DMS53 treated with DMSO at 0.1 percent for 48 hours (cell line): ENCODE data around the gene RNF31.

Experiments used
- DNase-seq: peaks from one replicate; lab custom pipeline; 2025; ENCODE audit not compliant: unreplicated experiment; lab: John Stamatoyannopoulos, UW

The RNF31 gene

GRCh38 chr14:24137529-24138395, 9.5 kb upstream of the RNF31 start:
- DNase-seq, result no peak

DNA sequence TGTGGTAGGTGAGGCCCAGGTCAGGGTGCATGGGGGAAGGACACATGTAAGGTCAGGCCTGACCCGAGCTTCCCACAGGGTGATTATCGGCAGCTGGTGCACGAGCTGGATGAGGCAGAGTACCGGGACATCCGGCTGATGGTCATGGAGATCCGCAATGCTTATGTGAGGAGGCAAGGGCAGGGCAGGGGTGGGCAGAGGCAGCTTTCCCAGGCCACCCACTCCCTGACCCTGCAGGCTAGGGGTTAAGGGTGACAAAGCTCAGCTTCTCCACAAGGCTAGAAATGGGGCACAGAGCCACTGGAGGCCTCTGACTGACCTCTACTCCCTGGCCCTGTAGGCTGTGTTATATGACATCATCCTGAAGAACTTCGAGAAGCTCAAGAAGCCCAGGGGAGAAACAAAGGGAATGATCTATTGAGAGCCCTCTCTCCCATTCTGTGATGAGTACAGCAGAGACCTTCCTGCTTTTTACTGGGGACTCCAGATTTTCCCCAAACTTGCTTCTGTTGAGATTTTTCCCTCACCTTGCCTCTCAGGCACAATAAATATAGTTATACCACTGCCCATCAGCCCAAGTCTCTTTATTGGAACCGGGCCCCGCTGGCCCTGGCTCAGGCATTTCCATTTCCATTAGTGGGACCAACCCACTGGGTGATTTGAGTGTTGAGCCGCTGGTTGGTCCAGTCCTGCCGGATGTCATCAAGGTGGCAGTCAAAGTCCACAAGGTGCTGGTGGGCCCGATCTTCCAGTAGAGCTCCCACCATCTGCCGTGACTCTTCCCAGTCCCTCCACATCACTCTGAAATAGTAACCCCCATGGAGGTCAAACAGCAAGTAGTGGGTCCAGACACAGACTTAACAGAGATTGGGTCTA, 8.7 kb upstream of the RNF31 start:
- no peak for DNase-seq

DNA sequence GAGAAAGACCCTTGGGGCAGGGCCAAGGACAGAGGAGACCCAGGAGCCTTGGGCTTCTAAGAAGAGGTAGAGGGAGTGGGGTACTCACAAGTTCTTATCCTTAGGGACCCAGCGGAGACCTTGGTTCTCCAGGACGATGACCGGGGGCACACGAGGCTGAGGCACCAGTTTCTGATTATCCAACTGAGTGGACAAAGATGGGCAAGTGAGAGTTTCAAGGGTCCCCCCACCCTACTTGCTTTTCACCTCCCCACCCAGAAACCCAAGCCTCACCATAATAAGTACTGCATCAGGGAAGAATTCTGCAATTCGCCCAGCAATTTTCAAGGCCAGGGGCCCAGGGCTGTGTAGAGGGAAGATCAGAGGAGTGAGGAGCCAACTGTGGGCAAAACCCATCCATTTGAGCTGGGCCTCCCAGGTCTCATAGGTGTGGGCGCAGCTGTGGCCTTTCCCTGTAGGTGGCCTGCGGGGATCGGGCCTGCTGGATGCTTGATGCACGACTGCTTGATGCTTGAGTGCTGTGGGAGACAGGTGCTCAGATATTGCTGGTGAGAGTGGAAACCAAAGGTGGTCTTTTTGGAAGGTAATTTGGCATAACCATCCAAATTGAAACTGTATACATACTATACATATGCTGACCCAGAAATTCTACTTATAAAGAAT, 7.9 kb upstream of the RNF31 start:
- DNase-seq, result no peak

- peak; percentile 96 for DNase-seq
These were observed 6.0 kb upstream of the RNF31 start, which contains the start of gene EMC9 for GRCh38 chr14:24141097-24141880. Gene EMC9, minus strand, starts transcription at chr14:24141591. Its CDS starts 287 bp downstream, at chr14:24141304.

DNA sequence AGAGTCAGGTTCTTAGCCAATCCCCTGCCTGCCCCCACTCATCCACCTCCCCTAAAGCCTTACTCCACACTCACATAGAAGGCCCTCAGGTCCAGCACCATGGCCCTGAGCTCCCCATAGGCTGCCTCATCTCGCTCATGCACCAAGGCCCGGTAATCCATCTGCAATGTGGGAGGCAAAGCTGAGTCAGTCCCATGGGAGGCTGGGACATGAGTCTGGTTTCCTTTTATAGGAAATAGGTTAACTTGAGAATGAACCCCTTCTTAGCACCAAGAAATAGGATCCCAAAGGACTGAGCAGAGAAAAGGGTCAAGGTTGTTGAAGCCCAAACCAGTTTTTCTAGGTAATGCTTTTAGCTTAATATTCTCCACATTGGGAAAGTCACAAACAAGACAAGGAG, 3.8 kb upstream of the RNF31 start:
- DNase-seq, result no peak

DNA sequence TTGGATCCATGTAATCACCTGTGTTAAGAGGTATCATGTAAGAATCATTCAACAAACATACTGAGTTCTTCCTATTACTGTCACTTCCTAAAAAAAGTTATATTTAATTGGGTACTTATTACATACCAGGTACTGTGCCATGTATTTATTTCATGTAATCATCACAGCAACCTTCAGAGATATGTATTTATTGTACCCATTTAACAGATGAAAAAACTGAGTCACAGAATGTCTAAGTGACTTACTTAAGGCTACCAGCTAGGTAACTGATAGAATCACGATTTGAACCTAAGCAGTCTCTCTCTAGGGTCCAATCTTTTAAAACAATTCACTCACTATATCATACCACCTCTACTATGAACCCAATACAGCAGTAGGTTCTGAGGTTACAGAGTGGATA, 2.8 kb upstream of the RNF31 start:
- DNase-seq, result no peak

DNA sequence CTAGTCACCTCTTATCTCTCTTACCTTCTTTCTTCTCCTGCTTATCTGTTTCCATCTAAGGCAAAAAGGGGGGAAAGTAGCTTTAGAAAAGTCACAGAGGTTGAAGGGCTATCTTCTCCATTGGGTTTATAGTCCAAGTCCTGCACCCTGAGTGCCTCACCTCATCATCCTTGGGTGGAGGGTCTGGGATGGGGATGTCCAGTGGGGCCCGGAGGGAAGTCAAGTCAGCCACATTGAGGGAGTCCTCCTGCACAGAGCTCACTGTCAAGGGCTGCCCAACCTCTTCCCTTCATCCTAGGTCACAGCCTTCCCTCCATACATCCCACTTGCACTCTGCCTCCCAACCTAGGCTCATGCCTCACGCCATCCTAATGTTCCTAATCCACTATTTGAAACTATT, 2.1 kb upstream of the RNF31 start:
- no peak for DNase-seq

DNA sequence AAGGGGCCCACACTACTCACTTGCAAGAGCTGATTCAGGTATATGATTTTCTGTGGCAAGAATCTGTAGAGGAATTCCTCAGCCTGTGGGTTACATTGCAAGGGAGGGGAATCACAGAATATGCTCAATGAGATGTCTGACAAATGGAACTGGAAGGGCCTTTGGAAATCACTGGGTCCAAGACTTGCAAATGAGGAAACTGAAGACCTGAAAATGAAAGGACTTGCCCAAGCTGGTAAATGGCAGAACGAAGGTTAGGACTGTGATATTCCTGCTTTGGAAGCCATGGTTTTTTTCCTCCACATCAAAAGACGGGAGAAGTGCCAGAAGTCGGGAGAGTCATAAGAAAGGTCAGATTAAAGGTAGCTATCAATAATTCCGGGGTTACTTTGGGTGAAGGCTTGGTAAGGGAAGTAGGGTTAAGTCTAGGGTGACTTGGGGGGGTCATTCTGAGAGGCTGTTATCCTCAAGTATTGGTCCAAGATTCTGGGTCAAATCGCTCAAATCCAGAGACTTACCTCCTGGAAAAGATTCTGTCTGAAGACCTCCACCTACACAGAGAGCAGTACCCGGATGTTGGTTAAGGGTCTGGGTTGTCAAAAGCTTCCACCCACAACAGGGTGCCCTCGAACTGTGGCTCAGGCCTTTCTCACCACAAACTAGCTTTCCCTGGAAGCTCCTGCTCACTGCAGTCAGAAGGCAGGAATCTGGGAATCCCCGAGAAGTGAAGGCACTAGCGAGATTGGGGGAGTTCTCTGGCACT, 1.4 kb upstream of the RNF31 start:
- DNase-seq, result no peak

DNA sequence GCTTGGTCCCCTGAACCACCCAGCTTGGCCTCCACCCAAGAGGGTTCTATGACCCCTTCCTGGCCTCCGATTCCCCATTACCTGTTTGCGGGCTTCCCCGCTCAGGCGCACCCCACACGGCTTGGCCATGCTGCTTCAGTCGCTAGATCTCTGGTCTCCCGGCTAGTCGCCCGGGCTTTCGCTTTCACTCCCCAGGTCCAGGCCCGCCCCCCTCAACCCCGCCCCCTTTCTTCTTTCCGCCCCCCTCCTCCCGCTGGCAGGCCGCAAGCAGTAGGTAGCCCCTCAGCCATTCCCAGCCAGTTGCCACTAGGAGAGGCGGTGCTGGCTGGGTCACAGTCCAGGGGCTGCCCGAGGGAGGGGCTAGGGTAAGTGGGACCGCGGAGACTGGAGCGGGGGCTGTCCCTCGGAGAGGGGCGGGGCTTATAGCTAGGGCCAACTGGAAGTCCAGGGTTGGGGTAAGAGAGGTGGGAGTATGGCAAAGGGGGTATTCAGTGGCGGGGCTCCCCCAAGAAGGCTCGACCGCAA, 783 bp upstream of the RNF31 start, which contains the start of gene PSME2:
Gene PSME2 (minus strand): TSS at position 158 of the 525 bp plus-strand sequence. CDS start 29 bp downstream, at position 129.
- DNase-seq, result peak; percentile 79

DNA sequence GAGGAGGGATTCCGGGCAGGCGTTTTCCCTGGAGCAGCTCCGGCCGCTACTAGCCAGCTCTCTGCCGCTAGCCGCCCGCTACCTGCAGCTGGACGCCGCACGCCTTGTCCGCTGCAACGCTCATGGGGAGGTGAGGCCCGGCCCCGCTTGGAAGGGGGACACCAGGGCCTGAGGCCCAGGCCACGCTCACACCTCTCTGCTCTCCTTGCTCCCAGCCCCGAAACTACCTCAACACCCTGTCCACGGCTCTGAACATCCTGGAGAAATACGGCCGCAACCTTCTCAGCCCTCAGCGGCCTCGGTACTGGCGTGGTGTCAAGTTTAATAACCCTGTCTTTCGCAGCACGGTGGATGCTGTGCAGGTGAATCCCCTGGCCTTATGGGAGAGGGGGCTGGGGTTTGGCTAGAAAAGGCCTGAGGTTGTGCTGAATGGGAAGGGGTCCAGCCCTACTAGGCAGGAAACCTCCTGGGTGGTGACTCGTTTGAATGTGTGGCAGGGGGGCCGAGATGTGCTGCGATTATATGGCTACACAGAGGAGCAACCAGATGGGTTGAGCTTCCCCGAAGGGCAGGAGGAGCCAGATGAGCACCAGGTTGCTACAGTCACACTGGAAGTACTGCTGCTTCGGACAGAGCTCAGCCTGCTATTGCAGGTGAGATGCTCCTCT, 597 bp downstream of the RNF31 start:
- DNase-seq, result no peak

DNA sequence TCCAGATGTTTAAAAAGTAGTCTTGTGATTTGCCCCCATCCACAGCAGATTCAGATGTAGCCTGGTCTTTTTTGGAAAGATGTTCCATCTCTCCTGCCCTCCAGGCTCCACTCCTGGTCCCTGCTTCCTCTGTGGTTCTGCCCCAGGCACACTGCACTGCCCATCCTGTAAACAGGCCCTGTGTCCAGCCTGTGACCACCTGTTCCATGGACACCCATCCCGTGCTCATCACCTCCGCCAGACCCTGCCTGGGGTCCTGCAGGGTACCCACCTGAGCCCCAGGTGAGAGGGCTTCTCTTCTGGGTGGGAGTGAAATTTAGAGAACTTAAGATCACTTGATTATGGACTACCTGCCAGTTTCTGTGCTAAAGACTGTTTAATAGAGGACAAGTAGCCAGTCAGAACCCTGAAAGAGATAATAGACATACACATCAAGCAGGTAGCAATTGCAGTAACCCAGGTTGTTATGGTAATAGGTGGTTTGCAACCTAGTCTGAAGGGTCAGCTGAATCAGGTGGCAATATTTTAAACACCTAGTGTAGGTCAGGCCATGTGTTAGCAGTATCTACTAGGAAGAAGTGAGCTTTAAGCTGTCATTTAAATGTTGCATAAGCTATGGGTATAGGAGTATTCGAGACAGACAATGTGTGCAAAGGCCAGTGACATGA, 2.1 kb downstream of the RNF31 start:
- no peak for DNase-seq

DNA sequence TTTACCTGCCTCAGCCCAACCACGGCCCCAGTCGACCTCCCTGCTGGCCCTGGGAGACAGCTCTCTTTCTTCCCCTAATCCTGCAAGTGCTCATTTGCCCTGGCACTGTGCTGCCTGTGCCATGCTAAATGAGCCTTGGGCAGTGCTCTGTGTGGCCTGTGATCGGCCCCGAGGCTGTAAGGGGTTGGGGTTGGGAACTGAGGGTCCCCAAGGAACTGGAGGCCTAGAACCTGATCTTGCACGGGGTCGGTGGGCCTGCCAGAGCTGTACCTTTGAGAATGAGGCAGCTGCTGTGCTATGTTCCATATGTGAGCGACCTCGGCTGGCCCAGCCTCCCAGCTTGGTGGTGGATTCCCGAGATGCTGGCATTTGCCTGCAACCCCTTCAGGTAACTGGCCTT, 2.8 kb downstream of the RNF31 start:
- DNase-seq, result no peak

DNA sequence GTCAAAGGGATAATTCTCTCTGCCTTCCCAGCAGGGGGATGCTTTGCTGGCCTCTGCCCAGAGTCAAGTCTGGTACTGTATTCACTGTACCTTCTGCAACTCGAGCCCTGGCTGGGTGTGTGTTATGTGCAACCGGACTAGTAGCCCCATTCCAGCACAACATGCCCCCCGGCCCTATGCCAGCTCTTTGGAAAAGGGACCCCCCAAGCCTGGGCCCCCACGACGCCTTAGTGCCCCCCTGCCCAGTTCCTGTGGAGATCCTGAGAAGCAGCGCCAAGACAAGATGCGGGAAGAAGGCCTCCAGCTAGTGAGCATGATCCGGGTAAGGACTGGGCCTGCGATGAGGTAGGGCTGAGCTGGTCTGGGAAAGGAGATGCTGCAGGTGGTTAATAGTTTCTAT, 3.3 kb downstream of the RNF31 start:
- no peak for DNase-seq

GRCh38 chr14:24150993-24151392, 3.7 kb downstream of the RNF31 start:
- DNase-seq, result no peak

- DNase-seq, result no peak
These were observed 4.2 kb downstream of the RNF31 start for GRCh38 chr14:24151404-24152080.

DNA sequence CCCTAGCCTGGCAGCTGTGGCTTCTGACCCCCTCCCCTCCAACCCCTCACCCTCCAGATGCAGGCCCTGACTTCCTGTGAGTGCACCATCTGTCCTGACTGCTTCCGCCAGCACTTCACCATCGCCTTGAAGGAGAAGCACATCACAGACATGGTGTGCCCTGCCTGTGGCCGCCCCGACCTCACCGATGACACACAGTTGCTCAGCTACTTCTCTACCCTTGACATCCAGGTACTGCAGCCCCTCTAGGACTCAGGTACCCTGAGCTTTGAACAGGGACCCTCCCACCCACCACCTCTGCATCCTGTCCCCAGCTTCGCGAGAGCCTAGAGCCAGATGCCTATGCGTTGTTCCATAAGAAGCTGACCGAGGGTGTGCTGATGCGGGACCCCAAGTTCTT, 7.8 kb downstream of the RNF31 start:
- DNase-seq, result no peak

DNA sequence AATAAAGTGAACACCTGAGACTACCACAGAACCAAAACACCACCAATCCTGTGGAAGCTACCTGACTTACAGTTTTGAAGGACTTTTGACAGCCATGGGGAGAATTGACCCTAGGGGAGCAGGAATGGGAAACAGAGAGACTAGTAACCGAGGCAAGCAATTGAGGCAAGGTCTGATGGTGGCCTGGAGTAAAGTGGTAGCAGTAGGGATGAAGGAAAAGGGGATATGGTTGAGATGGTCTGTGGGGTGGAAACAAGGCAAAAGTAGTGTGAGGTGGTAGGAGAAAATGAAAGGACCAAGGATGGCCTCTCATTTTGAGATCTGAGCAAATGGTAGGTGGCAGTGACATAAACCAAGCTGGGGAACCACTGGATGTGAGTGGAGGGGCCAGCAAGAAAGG, 9.5 kb downstream of the RNF31 start:
- no peak for DNase-seq

GRCh38 chr14:24157331-24157730, 10.0 kb downstream of the RNF31 start:
- no peak for DNase-seq
